ENCODE results near the gene ABCC6. TPM values are rescaled to one million over a fixed set of nuclear protein-coding genes. Genes with fewer than 3 reads are reported as not detected.
"Not testable (repeated sequence)": the region's sequence is repeated elsewhere in the genome, so short reads cannot be mapped to it uniquely, and the experiment has no call there.

Gene ABCC6
- total and polyA plus RNA-seq, 12 donors, result 0.17 to 3.8 (median 1.0) TPM

DNA sequence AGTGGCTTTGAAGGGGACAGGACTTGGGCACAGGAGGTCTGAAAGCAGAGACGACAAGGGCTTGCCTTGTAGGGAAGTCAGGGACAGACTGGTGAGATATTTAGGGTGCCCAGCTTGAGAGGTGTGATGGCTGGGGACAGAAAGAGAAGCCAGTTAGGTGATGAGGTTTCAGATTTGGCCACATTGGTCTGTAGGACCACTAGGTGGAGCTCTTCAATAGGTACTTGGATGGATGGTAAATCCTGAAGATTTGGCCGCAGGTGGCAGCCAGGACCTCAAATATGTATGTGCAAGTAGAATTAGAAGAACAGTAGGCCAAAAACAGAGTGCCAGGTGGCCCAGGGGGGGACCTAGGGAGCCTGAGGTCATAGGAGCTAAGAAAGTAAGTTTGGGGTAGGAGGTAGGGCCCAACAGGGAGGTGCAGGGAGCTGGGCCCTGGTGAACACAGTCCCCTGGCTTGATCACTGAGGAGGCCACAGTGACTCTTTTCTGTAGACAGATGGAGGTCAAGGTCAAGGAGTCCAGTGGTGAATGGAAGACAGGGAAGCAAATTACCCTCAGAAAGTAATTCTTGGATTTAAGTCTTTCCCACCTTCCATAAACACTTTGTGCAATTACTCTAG, 34.1 kb upstream of the ABCC6 start:
- ATAC-seq, result peak in 1 of 8 donors; percentile 20
- DNase-seq; H3K27ac ChIP-seq; H3K27me3 ChIP-seq; H3K4me1 ChIP-seq; H3K36me3 ChIP-seq; intact Hi-C loops (cut with DNase I); H3K4me3 ChIP-seq; H3K9me3 ChIP-seq: not testable (repeated sequence)
- TF ChIP-seq CTCF (IDR thresholded peaks at IDR 0.05), result peak in 6 of 9 donors; percentile 18 to 52 (median 29)
- 31 to 59% methylated on average over 1 of the region's 2 CpGs for WGBS, 2 donors

- H3K36me3 ChIP-seq; H3K27me3 ChIP-seq; H3K9me3 ChIP-seq; ATAC-seq; H3K4me3 ChIP-seq; DNase-seq; intact Hi-C loops (cut with DNase I); H3K4me1 ChIP-seq; H3K27ac ChIP-seq: not testable (repeated sequence)
- WGBS, 2 donors, result no CpG with 5 or more reads among the region's 5 CpGs
Measured at GRCh38 chr16:16252377-16252776, 29.1 kb upstream of the ABCC6 start.

- 76 to 79% methylated on average over 3 of the region's 7 CpGs for WGBS, 2 donors
- intact Hi-C loops (cut with DNase I), result not testable (repeated sequence)
Measured at GRCh38 chr16:16249621-16250330, 26.5 kb upstream of the ABCC6 start.

GRCh38 chr16:16247439-16247838, 24.1 kb upstream of the ABCC6 start:
- H3K4me3 ChIP-seq; H3K36me3 ChIP-seq; intact Hi-C loops (cut with DNase I); H3K4me1 ChIP-seq; DNase-seq; H3K9me3 ChIP-seq; H3K27me3 ChIP-seq; ATAC-seq; H3K27ac ChIP-seq: not testable (repeated sequence)
- WGBS, 2 donors, result no CpG with 5 or more reads among the region's 3 CpGs

More at GRCh38 chr16:16249621-16250330, 26.5 kb upstream of the ABCC6 start:
- peak in 6 of 8 donors; percentile 52 to 80 (median 68) for ATAC-seq
- not testable (repeated sequence) for H3K27ac ChIP-seq, DNase-seq, H3K27me3 ChIP-seq, H3K36me3 ChIP-seq, H3K9me3 ChIP-seq, H3K4me3 ChIP-seq, H3K4me1 ChIP-seq

DNA sequence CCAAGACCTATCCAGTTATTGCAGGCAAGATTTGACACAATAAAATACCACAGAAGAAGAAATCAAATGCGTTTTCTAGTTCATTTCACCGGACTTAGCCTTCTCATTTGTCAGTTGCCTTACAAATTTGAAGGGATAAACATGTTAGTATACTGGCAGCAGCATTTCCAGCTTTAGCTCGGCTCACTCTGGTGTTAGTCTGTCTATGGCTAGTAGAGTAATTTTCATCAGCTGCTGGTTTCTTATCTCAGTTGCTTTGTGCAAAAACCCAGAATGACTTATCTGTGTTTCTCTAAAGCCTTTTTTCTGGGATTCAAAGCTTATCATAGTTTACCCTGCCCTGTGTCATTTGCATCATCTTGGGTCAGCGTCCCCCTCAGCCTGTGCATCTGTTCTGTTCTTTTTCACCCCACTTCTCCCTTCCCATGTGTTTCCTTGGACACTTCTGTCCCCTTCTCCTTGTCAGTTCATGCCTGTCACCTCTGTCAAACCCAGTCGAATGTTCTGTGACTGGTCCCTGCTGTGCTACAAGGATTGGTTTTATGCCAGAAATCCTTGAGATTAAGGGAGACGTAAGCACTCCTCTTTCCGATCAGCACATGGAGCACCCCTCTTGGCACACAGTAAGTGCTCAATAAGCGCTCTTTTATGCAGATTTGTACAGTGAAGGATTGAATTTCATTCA, 23.4 kb upstream of the ABCC6 start:
- intact Hi-C loops (cut with DNase I); H3K4me1 ChIP-seq; H3K4me3 ChIP-seq; H3K27ac ChIP-seq; H3K9me3 ChIP-seq; DNase-seq; H3K27me3 ChIP-seq; H3K36me3 ChIP-seq: not testable (repeated sequence)
- peak in 6 of 8 donors; percentile 28 to 75 (median 59) for ATAC-seq
- WGBS, 2 donors, result 55 to 65% methylated on average over 2 to 4 of the region's 8 CpGs

GRCh38 chr16:16243886-16244285, 20.6 kb upstream of the ABCC6 start:
- H3K27me3 ChIP-seq; H3K27ac ChIP-seq; ATAC-seq; H3K9me3 ChIP-seq; DNase-seq; H3K4me3 ChIP-seq; H3K36me3 ChIP-seq; H3K4me1 ChIP-seq; intact Hi-C loops (cut with DNase I): not testable (repeated sequence)
- WGBS, 2 donors, result 84 to 87% methylated on average over 9 to 10 of the region's 11 CpGs

DNA sequence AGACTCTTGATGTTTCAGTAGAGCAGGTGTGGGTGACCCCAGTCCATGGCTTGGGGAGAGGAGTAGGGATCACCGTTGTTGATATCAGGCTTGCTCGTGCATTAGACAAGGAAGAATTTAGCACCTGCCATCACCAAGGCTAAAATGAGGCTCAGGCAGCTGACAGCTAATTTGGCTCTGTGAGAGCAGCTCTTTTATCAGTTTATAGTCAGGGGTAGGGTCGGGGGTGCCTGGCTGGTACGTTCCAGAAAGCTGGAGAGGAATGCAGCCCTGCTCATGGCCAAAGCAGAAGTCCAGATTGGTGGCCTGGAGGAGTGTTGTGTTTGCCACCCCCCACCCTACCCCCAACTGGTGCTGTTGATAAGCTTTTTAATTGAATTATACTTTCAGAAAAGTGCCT, 17.4 kb upstream of the ABCC6 start:
- H3K9me3 ChIP-seq; intact Hi-C loops (cut with DNase I); H3K27ac ChIP-seq; H3K4me3 ChIP-seq; H3K27me3 ChIP-seq; H3K4me1 ChIP-seq; H3K36me3 ChIP-seq: not testable (repeated sequence)
- DNase-seq (peak in 1 of 2 donors; percentile 14), ATAC-seq (peak in 7 of 8 donors; percentile 59 to 91 (median 74))
- WGBS, 2 donors, result 21 to 46% methylated on average over 4 of the region's 4 CpGs

DNA sequence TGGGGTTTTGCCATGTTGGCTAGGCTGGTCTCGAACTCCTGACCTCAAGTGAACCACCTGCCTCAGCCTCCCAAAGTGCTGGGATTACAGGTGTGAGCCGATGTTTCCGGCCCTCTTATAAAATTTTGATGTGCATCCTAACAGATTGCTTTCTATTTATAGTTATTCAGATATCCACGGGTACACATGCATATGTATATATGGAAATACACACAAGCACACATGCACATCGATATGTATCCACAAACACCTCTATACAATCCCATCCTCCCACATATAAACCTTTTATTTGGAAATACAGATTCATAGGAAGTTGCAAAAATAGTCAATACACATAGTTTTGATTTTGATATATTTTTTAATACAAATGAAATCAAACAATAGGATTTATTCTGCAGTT, 14.4 kb upstream of the ABCC6 start:
- H3K4me3 ChIP-seq; H3K4me1 ChIP-seq; H3K27ac ChIP-seq; DNase-seq; H3K36me3 ChIP-seq; H3K9me3 ChIP-seq; H3K27me3 ChIP-seq; intact Hi-C loops (cut with DNase I); ATAC-seq: not testable (repeated sequence)
- WGBS, 2 donors, result 79 to 82% methylated on average over 5 of the region's 5 CpGs

DNA sequence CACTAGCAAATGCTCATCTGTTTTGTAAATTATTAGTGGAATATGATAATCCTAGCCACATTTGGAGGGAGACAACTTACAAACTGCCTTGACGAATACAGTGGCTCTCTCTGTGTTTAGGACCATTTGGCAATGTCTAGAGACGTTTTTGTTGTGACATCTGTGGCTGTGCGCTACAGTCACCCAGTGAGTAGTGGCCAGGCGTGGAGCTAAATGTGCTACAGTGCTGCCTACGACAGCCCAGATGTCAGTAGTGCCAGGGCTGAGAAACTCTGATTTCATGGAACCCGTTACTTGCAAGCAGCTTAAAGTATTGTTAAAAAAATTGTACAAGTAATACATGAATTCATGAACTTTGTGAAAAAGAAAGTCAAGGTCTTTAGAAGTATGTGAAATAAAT, 13.8 kb upstream of the ABCC6 start:
- H3K27me3 ChIP-seq; intact Hi-C loops (cut with DNase I); DNase-seq; H3K4me1 ChIP-seq; ATAC-seq; H3K9me3 ChIP-seq; H3K4me3 ChIP-seq; H3K36me3 ChIP-seq; H3K27ac ChIP-seq: not testable (repeated sequence)
- WGBS, 2 donors, result 89 to 91% methylated on average over 6 of the region's 6 CpGs

DNA sequence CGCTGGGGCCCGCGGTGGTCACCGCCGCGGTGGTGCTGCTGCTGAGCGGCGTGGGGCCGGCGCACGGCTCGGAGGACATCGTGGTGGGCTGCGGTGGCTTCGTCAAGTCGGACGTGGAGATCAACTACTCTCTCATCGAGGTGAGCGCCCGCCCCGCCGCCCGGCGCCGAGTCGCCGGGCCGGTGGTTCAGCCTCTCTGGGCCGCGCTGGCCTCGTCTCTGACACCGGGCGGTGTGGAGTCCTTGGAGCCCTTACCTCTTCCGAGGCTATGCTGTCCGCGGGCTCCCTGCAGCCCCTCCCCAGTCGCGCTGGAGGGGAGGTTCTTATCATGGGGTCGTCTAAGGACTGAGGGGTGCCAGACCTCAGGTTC, 9.4 kb upstream of the ABCC6 start:
- H3K36me3 ChIP-seq; H3K27ac ChIP-seq; intact Hi-C loops (cut with DNase I); DNase-seq; H3K4me1 ChIP-seq; H3K27me3 ChIP-seq; H3K9me3 ChIP-seq: not testable (repeated sequence)
- WGBS, 2 donors, result no CpG with 5 or more reads among the region's 39 CpGs
- H3K4me3 ChIP-seq, result peak overlapping the region in 5 of 10 donors; percentile 25 to 40 (median 30)
- ATAC-seq, result peak; percentile 36 to 67 (median 54)
